Measurements from ENCODE around the gene C16orf96.

Gene C16orf96

GRCh38 chr16:4616047-4616811 lies 60.1 kb downstream of the C16orf96 start (continued):
- TF ChIP-seq ZSCAN18 (tag by site-specific recombination; IDR thresholded peaks at IDR 0.05), result no peak
- TF ChIP-seq ZBTB11 (tag by site-specific recombination; conservative IDR thresholded peaks at IDR 0.05; ENCODE audit: low read depth), result peak; percentile 48
- TF ChIP-seq ZNF768 (tag by site-specific recombination; IDR thresholded peaks at IDR 0.05), result no peak
- peak; percentile 74; the same call in 1 of the 2 replicates for TF ChIP-seq ZSCAN30 (tag by site-specific recombination; IDR thresholded peaks at IDR 0.05)
- TF ChIP-seq ZNF776 (tag by site-specific recombination; IDR thresholded peaks at IDR 0.05; ENCODE audit: borderline replicate concordance), result no peak
- peak; percentile 97 for TF ChIP-seq ATF2 (tag by site-specific recombination; IDR thresholded peaks at IDR 0.05; ENCODE audit: low read depth)
- TF ChIP-seq ZFP69B (tag by site-specific recombination; IDR thresholded peaks at IDR 0.05), result 0 out of 2 replicates have a peak, but pooled peaks have one; percentile 22
- no peak for TF ChIP-seq ZNF423 (tag by site-specific recombination; IDR thresholded peaks at IDR 0.05)
- TF ChIP-seq OSR2 (tag by site-specific recombination; IDR thresholded peaks at IDR 0.05), result no peak
- peak; percentile 8; the same call in 1 of the 2 replicates for TF ChIP-seq KLF8 (tag by site-specific recombination; IDR thresholded peaks at IDR 0.05)
- TF ChIP-seq ZFHX2 (tag by site-specific recombination; conservative IDR thresholded peaks at IDR 0.05), result peak; percentile 80
- TF ChIP-seq ZNF837 (tag by site-specific recombination; IDR thresholded peaks at IDR 0.05), result no peak
- TF ChIP-seq PRDM1 (tag by site-specific recombination; IDR thresholded peaks at IDR 0.05), result no peak
- no peak for TF ChIP-seq ZNF473 (tag by site-specific recombination; IDR thresholded peaks at IDR 0.05)
- TF ChIP-seq HOXD13 (CRISPR knock-in tag; IDR thresholded peaks at IDR 0.05; ENCODE audit: borderline replicate concordance), result no peak
- TF ChIP-seq ZNF146 (tag by site-specific recombination; IDR thresholded peaks at IDR 0.05), result 0 out of 2 replicates have a peak, but pooled peaks have one; percentile 3
- TF ChIP-seq ZNF354C (tag by site-specific recombination; IDR thresholded peaks at IDR 0.05; ENCODE audit: borderline replicate concordance, low read depth), result no peak
- no peak for TF ChIP-seq PBX3 (CRISPR knock-in tag; IDR thresholded peaks at IDR 0.05)
- no peak for TF ChIP-seq ZNF324 (tag by site-specific recombination; IDR thresholded peaks at IDR 0.05)
- TF ChIP-seq ZNF707 (tag by site-specific recombination; IDR thresholded peaks at IDR 0.05), result no peak
- peak; percentile 45; the same call in 1 of the 2 replicates for TF ChIP-seq ZNF610 (tag by site-specific recombination; IDR thresholded peaks at IDR 0.05; ENCODE audit: borderline replicate concordance)
- TF ChIP-seq INSM2 (tag by site-specific recombination; IDR thresholded peaks at IDR 0.05), result 0 out of 2 replicates have a peak, but pooled peaks have one; percentile 30
- 0 out of 2 replicates have a peak, but pooled peaks have one; percentile 12 for TF ChIP-seq SP7 (tag by site-specific recombination; IDR thresholded peaks at IDR 0.05)
- no peak for TF ChIP-seq ZNF175 (tag by site-specific recombination; IDR thresholded peaks at IDR 0.05)
- peak; percentile 13; the same call in 1 of the 2 replicates for TF ChIP-seq ZNF398 (tag by site-specific recombination; IDR thresholded peaks at IDR 0.05)

Data from HEK293 (cell line).